BE2C (cell line): ENCODE measurements around the gene AMOT. TPM values are rescaled to one million over a fixed set of nuclear protein-coding genes. Genes with fewer than 3 reads are reported as not detected.

ENCODE experiments used
- DNase-seq: peaks from one replicate; pipeline ENCODE4 v3.0.0-alpha.2; 2020
- H3K27me3 ChIP-seq: fragments of 250-450 bp; sonication (Bioruptor Pico); 2 replicates; pipeline ENCODE4 v1.5.1; 2020; ENCODE audit warnings: mild to moderate bottlenecking
- H3K36me3 ChIP-seq: fragments of 250-450 bp; sonication (Bioruptor Pico); 2 replicates; pipeline ENCODE4 v1.5.1; 2020; ENCODE audit warnings: mild to moderate bottlenecking
- H3K4me1 ChIP-seq: fragments of 250-450 bp; sonication (Bioruptor Pico); 2 replicates; pipeline ENCODE4 v1.5.1; 2020
- H3K4me3 ChIP-seq: 2 replicates; pipeline ENCODE4 v1.5.1; 2011; ENCODE audit warnings: low read depth, low read length
- H3K9me3 ChIP-seq: fragments of 250-450 bp; sonication (Bioruptor Pico); 2 replicates; pipeline ENCODE4 v1.5.1; 2020
- polyA plus RNA-seq: library from polyadenylated mRNA; unstranded; fragments of >200 nt; gene quantifications from one replicate; pipeline ENCODE4 v1.2.1, GENCODE V29; 2012; ENCODE audit warnings: low read depth, missing spikeins; ENCODE audit not compliant: insufficient read length, insufficient read depth
- TF ChIP-seq, protein P1 (sequence below): IDR thresholded peaks from 2 replicates; pipeline ENCODE4 v1.5.1; 2012; ENCODE audit warnings: mild to moderate bottlenecking, low read depth, low read length

Gene AMOT
- polyA plus RNA-seq, result 5.0 TPM

DNA sequence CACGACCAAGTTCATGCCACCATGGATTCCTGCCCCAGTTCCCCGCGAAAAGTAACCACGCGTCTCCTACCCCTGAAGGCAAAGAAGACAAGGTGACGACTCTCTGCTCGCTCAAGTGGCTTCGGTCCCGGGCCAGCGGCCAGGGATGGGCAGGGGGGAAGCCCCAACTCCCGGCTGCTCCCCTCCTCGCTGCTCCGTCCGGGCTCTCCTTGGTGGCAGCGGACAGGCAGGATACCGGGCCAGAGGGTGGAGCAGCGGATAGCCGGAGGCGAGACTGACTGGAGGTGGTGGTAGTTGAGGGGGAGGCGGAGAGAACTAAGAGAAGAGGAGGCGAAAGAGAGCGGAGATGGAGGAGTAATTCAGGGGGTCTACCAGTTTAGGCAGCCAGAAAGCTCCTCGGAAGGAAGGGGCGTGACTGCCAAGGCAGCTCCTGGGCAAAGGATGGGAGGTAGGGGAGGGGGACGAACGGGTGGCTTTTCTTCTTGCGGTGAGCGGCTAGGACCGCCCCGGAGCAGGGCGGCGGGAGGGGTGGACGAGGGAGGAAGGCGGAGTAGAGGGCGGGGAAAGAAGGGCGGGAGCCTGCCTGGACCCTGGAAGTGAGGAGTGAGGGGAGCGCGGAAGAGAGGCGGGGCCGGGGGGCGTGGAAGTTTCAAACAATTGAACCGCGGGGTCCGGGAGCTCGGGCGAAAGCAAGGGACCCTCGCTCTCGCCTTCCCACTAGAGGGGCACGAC is at the start of gene AMOT:
TSS of gene AMOT (minus strand) at position 450 of the 732 bp plus-strand sequence. CDS start 17,705 bp downstream, outside the sequence.
- Histone ChIP-seq H3K27me3 (no peaks in the 10 kb centered on the region), H3K36me3 (no peaks in the 10 kb centered on the region), H3K4me3 (peak within 1 kb of the TSS; percentile 76), H3K4me1 (no peaks in the 10 kb centered on the region), H3K9me3 (no peaks in the 10 kb centered on the region)
- TF ChIP-seq, protein P1, sequence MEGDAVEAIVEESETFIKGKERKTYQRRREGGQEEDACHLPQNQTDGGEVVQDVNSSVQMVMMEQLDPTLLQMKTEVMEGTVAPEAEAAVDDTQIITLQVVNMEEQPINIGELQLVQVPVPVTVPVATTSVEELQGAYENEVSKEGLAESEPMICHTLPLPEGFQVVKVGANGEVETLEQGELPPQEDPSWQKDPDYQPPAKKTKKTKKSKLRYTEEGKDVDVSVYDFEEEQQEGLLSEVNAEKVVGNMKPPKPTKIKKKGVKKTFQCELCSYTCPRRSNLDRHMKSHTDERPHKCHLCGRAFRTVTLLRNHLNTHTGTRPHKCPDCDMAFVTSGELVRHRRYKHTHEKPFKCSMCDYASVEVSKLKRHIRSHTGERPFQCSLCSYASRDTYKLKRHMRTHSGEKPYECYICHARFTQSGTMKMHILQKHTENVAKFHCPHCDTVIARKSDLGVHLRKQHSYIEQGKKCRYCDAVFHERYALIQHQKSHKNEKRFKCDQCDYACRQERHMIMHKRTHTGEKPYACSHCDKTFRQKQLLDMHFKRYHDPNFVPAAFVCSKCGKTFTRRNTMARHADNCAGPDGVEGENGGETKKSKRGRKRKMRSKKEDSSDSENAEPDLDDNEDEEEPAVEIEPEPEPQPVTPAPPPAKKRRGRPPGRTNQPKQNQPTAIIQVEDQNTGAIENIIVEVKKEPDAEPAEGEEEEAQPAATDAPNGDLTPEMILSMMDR, result no peak
- peak; percentile 90 for DNase-seq

DNA sequence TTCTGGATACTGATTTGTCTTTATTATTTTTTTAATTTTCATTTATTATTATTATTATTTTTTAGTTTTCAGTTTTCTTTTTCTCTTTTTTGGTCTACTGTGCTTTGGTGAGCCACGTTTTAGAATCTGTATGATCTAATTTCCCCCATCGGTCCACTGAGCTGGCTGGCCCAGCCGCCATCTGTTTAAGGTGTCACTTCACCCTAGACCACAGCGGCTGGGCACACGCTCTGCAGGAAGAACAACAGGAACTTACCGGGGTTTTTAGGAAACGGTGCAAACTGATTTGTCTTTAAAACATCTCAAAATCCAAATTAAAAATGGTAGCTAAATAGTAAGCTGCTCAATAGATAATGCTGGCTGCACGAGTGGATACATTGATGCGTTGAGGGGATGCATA is 48.8 kb upstream of the AMOT start:
- Histone ChIP-seq H3K27me3 (no peaks in the 10 kb centered on the region), H3K4me3 (no peak overlapping the region), H3K4me1 (no peaks in the 10 kb centered on the region), H3K36me3 (no peaks in the 10 kb centered on the region), H3K9me3 (no peaks in the 10 kb centered on the region)
- TF ChIP-seq, protein P1, result no peak
- DNase-seq, result no peak

GRCh38 chrX:112888916-112889315 is 48.3 kb upstream of the AMOT start:
- Histone ChIP-seq H3K4me3 (no peak overlapping the region), H3K4me1 (no peaks in the 10 kb centered on the region), H3K9me3 (no peaks in the 10 kb centered on the region), H3K27me3 (no peaks in the 10 kb centered on the region), H3K36me3 (no peaks in the 10 kb centered on the region)
- DNase-seq, result no peak
- TF ChIP-seq, protein P1, result no peak

- TF ChIP-seq, protein P1, result no peak
Measured at GRCh38 chrX:112877771-112878173, 37.1 kb upstream of the AMOT start.

DNA sequence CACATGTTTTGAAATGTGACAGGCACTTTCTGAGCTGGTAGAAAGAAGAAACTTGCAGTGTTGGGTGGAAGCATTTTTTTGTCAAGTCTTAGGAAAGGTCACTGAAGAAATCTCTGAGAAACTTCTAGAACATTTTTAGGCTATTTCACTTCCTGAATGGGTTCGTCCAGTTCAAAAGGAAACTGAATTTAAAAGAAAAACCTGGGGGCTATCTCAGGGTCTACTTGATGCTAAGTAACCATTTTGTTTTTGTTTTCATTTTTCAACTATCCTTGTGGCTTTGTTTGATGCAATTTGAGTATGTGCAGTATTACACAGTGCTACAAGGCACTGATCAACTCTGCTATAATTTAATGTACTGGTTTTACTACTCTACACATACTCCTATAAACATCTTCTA is 34.0 kb upstream of the AMOT start:
- Histone ChIP-seq H3K27me3 (no peaks in the 10 kb centered on the region), H3K4me1 (no peaks in the 10 kb centered on the region), H3K9me3 (no peaks in the 10 kb centered on the region), H3K4me3 (no peak overlapping the region), H3K36me3 (no peaks in the 10 kb centered on the region)
- TF ChIP-seq, protein P1, result no peak
- no peak for DNase-seq

More at GRCh38 chrX:112877771-112878173, 37.1 kb upstream of the AMOT start:
- no peak overlapping the region for H3K4me3 ChIP-seq
- no peak for DNase-seq
- no peaks in the 10 kb centered on the region for H3K4me1 ChIP-seq
- no peaks in the 10 kb centered on the region for H3K9me3 ChIP-seq
- no peaks in the 10 kb centered on the region for H3K36me3 ChIP-seq
- H3K27me3 ChIP-seq, result no peaks in the 10 kb centered on the region

GRCh38 chrX:112874175-112874574 is 33.5 kb upstream of the AMOT start:
- H3K4me1 ChIP-seq, result no peaks in the 10 kb centered on the region
- TF ChIP-seq, protein P1, result no peak
- DNase-seq, result no peak

More at GRCh38 chrX:112874175-112874574, 33.5 kb upstream of the AMOT start:
- H3K36me3 ChIP-seq, result no peaks in the 10 kb centered on the region
- no peaks in the 10 kb centered on the region for H3K27me3 ChIP-seq
- no peak overlapping the region for H3K4me3 ChIP-seq
- no peaks in the 10 kb centered on the region for H3K9me3 ChIP-seq
